HG03066 (cell line): ENCODE measurements around the gene HSP90AA1.

Experiments used
- ATAC-seq: cut with Tn5 transposase; IDR thresholded peaks from one replicate; pipeline ENCODE4 v1.9.1; 2021; ENCODE audit warnings: low read depth; ENCODE audit not compliant: unreplicated experiment

HSP90AA1 gene

DNA sequence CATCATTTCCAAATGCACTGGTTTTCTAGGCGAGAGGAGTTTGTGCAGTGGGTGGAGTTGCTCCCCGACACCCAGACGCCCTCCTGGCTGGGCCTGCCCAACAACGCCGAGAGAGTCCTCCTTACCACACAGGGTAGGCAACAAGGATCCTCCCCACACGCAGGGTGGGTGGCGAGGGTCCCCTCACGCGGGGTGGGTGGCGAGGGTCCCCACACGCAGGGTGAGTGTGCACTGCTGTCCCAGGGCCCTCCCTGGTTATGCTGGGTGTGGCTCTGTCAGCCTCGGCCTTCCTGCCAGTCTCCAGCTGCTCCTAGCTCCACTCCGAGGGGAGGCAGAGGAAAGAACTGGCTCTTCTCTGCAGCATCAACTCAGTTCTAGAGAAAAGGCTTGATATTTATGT, 42.3 kb downstream of the HSP90AA1 start:
- no peak for ATAC-seq

DNA sequence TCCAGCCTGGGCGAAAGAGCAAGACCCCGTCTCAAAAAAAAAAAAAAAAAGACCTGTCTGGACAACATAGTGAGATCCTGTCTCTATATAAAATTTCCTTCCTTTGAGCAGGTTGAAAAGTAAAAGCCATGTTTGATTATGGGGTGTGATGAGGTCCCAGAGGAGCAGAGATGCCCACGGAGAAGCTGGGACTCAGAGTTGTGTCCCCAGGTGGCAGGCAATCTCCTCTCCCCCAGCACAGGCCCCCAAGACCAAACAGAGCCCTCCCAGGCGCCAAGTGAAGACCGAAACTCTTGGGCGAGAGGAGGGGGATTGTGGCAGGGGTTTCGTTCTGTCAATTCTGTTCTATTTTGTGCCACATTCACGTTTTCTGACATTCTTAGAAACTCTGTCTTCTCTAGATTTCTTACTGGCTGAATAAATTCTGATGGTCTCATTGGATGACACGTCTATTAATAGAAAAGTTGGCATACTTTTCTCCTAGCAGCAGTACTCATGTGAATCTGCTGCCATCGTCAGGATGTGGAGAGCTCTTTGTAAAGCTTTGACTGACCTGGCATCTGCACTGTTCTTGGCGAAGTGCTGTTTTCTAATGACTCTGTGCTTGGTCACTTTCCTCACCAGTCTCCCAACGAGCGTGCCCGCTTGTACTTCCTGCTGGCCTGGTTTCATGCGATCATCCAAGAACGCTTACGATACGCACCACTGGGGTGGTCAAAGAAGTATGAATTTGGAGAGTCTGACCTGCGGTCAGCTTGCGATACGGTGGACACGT, 43.4 kb downstream of the HSP90AA1 start:
- no peak for ATAC-seq

DNA sequence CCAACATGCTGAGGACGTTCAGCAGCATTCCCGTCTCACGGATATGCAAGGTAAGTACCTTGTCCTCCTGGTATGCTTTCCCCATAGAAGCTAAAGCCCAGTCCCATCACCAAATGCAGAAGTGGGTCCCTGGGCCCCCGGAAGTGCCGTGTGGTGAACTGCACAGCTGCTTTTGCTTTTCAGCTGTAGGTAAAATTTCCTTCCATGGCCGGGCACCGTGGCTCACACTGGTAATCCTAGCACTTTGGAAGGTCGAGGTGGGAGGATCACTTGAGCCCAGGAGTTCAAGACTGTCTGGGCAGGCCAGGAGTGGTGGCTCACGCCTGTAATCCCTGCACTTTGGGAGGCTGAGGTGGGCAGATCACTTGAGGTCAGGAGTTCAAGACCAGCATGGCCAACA, 44.1 kb downstream of the HSP90AA1 start:
- no peak for ATAC-seq

DNA sequence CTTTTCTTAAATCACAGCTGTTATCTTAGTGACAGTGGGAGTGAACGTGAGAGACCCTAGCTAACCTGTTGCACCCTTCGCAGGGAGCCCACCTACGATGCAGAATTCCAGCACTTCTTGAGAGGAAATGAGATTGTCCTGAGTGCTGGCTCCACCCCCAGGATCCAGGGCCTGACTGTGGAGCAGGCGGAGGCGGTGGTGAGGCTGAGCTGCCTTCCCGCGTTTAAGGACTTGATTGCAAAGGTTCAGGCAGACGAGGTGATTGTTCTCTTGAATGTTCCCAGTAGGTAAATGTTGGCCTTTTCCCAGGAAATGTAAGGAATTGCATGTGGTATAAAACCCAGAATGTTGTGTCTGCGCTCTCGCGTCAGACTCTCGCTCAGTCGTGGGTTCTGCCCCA, 46.7 kb downstream of the HSP90AA1 start:
- ATAC-seq: no peak

DNA sequence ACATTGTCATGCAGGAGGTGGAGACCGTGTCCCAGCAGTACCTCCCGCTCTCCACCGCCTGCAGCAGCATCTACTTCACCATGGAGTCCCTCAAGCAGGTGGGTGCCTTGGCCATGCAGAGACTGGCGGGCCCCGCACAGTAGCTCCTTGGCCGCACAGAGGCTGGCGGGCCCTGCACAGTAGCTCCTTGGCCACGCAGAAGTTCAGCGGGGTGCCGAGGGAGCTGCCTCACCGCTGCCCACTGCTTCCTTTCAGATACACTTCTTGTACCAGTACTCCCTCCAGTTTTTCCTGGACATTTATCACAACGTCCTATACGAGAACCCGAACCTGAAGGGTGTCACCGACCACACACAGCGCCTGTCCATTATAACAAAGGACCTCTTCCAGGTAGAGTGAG, 47.7 kb downstream of the HSP90AA1 start:
- ATAC-seq: no peak

DNA sequence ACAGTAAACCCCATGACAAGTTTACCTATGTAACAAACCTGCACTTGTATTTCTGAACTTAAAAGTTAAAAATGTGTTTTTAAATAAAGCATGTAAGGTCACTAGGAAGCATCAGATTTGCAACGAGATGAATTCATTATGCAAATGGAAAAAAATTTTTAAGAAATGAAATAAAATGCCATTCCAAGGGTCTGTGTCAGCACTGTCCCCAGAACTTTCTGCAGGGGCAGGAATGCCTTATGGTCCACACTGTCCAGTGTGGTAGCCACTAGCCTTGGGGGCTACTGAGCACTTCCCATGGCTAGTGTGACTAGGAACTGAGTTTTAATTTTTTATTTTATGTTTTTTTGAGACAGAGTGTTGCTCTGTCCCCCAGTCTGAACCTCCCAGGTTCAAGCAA, 49.2 kb downstream of the HSP90AA1 start:
- ATAC-seq: no peak

DNA sequence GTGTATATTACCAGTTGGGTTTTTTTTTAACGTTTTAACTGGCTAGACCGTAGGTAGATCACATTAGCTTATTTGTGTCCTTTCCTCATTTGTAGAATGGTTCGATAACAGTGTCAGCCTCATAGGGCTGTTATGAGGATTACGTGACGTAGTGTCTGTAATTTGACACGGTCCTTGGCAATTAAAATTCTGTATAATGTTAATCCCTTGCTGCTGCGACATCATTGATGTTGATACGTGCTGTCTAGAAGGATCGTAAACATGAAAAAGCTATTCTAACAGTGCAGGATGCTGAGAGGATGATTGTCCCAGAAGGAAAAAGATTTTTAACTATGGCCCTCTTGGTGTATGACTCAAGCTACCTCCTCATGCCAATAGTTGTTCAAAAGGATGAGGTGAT, 50.9 kb downstream of the HSP90AA1 start:
- ATAC-seq: no peak

DNA sequence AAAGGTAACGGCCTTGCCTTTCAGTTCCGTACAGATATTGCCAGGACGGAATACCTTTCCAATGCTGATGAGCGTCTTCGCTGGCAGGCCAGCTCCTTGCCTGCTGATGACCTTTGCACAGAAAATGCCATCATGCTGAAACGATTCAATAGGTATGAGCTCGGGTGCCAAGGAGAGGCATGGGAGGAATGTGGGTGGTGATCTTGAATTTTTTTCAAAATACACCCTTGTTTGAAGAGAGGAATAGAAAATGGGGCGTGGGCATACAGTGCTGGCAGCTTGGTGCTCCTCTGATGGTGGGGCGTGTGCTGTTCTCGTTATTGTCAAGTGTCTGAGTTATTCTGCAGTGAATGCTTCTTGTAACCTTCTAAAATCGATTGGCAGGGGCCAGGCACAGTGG, 52.5 kb downstream of the HSP90AA1 start:
- no peak for ATAC-seq

DNA sequence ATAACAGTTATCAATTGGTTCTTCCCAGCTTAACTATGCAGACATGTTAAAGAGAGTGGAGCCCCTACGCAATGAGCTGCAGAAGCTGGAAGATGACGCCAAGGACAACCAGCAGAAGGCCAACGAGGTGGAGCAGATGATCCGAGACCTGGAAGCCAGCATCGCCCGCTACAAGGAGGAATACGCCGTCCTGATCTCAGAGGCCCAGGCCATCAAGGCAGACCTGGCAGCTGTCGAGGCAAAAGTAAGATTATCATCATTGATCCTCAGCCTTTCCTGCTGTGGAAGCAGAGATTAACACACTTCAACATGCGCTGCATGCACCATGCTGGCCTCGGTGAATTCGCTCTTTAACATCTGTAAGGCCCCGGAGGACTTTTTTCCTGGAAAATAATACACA, 53.6 kb downstream of the HSP90AA1 start:
- no peak for ATAC-seq
